HepG2 (cell line): ENCODE results near the gene SGPP2. TPM values are rescaled to one million over a fixed set of nuclear protein-coding genes. Genes with fewer than 3 reads are reported as not detected.

ENCODE experiments used
- ATAC-seq: fragments of 200-7000 bp; cut with Tn5 transposase; 3 replicates; pipeline ENCODE4 v1.9.1; 2020; ENCODE audit warnings: mild to moderate bottlenecking, moderate library complexity
- BruUV-seq: library from RNA; stranded (reverse); fragments of 400-500 nt; replicated peaks from 2 replicates; lab custom pipeline; 2021; lab: Mats Ljungman, UMichigan
- CTCF ChIA-PET: fragments of 300-600 bp; formaldehyde crosslinking; extraction: SDS; loops from one replicate; lab custom pipeline; 2021; ENCODE audit warnings: low total read pairs, inconsistent platforms, low intra/inter-chr PET ratio; lab: Yijun Ruan, JAX
- POLR2A ChIA-PET: fragments of 350-600 bp; sonication (Branson Sonifier 250); formaldehyde crosslinking; loops from one replicate; lab custom pipeline; 2020; ENCODE audit warnings: antibody characterized with exemption, inconsistent platforms; lab: Yijun Ruan, JAX
- DNase-seq: peaks from one replicate; pipeline ENCODE4 v3.0.0-alpha.2; 2015; ENCODE audit warnings: low spot score
- FAIRE-seq: peaks from 3 replicates; lab custom pipeline; 2011; peaks lifted over from hg19 to GRCh38; lab: Jason Lieb, UNC
- H2AFZ ChIP-seq: one replicate; pipeline ENCODE4 v1.6.1; 2011; ENCODE audit warnings: low read length, inconsistent platforms
- H3K27ac ChIP-seq: fragments of 300-600 bp; 3 replicates; pipeline ENCODE4 v1.8.0; 2011; ENCODE audit warnings: mixed run types, mild to moderate bottlenecking, mixed read lengths, low read length, inconsistent platforms; ENCODE audit not compliant: insufficient read depth; ENCODE audit errors: extremely low read length
- H3K27me3 ChIP-seq, 2 experiments: fragments of 200-600 bp in 1 of 2; 2 replicates in 1 of 2; 3 replicates in 1 of 2; pipeline versions ENCODE4 v1.6.0 to v1.8.0; 2011; ENCODE audit warnings: low read length in 2 of 2, mild to moderate bottlenecking in 2 of 2, moderate library complexity in 2 of 2, inconsistent platforms in 1 of 2; ENCODE audit not compliant: insufficient read depth in 2 of 2, control insufficient read depth in 1 of 2
- H3K36me3 ChIP-seq, 2 experiments: fragments of 200-600 bp in 1 of 2; replicated peaks in 1 of 2; 2 replicates in 1 of 2; 3 replicates in 1 of 2; pipeline versions ENCODE4 v1.5.1 to v1.8.0; 2011; ENCODE audit warnings: low read length in 2 of 2, inconsistent platforms in 1 of 2; ENCODE audit not compliant: insufficient read depth in 2 of 2, control insufficient read depth in 1 of 2
- H3K4me1 ChIP-seq: 2 replicates; pipeline ENCODE4 v1.5.1; 2012; ENCODE audit warnings: low read length, inconsistent platforms; ENCODE audit not compliant: insufficient read depth
- H3K4me2 ChIP-seq: 2 replicates; pipeline ENCODE4 v1.6.0; 2011; ENCODE audit warnings: low read depth, low read length, inconsistent platforms
- H3K4me3 ChIP-seq, 3 experiments: fragments of 200-600 bp in 1 of 3; sonication (generic), shearing (Covaris generic) in 1 of 3; replicated peaks in 1 of 3; 2 replicates each; pipeline ENCODE4 v1.5.1; 2011 to 2016; ENCODE audit warnings: low read length in 3 of 3, inconsistent platforms in 2 of 3, low read depth in 2 of 3, mild to moderate bottlenecking in 2 of 3, control low read depth in 1 of 3, mixed read lengths in 1 of 3; ENCODE audit not compliant: insufficient read depth in 1 of 3
- H3K79me2 ChIP-seq: one replicate; pipeline ENCODE4 v1.6.1; 2011; ENCODE audit warnings: low read length, inconsistent platforms; ENCODE audit not compliant: insufficient read depth
- H3K9ac ChIP-seq: 2 replicates; pipeline ENCODE4 v1.6.0; 2011; ENCODE audit warnings: mild to moderate bottlenecking, low read depth, low read length, inconsistent platforms; ENCODE audit not compliant: insufficient read depth
- H3K9me3 ChIP-seq: 2 replicates; pipeline ENCODE4 v1.5.1; 2012; ENCODE audit warnings: mild to moderate bottlenecking, low read length
- H4K20me1 ChIP-seq: 2 replicates; pipeline ENCODE4 v1.6.0; 2011; ENCODE audit warnings: inconsistent platforms, mild to moderate bottlenecking, low read length, moderate library complexity; ENCODE audit not compliant: insufficient read depth
- BHLHE40 ChIP-seq: IDR thresholded peaks from 2 replicates; pipeline ENCODE4 v1.6.1; 2011; ENCODE audit warnings: low read length, improper control_type of control experiment
- GABPB1 ChIP-seq: IDR thresholded peaks from 2 replicates; pipeline ENCODE4 v1.6.1; 2016; ENCODE audit warnings: mild to moderate bottlenecking, missing genetic modification reagents, moderate library complexity, missing compliant biosample characterization
- GATAD2A ChIP-seq: IDR thresholded peaks from 2 replicates; pipeline ENCODE4 v1.6.1; 2016
- RARG ChIP-seq: sonication (generic); formaldehyde crosslinking; IDR thresholded peaks from 2 replicates; pipeline ENCODE4 v1.4.0; 2020; ENCODE audit warnings: low read depth, mild to moderate bottlenecking, missing genetic modification reagents
- RBFOX2 ChIP-seq: fragments of 200-400 bp; formaldehyde crosslinking; IDR thresholded peaks from 2 replicates; pipeline ENCODE4 v1.6.1; 2017; ENCODE audit warnings: low read depth, mild to moderate bottlenecking, low read length
- SETDB1 ChIP-seq: sonication (generic); formaldehyde crosslinking; IDR thresholded peaks from 2 replicates; pipeline ENCODE4 v1.5.1; 2020; ENCODE audit warnings: missing genetic modification reagents, mild to moderate bottlenecking, borderline replicate concordance
- ZNF672 ChIP-seq: sonication (generic); formaldehyde crosslinking; IDR thresholded peaks from 2 replicates; pipeline ENCODE4 v1.8.1; 2022; ENCODE audit warnings: missing genetic modification reagents
- ZNF720 ChIP-seq: sonication (generic); formaldehyde crosslinking; IDR thresholded peaks from 2 replicates; pipeline ENCODE4 v1.4.0; 2020; ENCODE audit warnings: missing genetic modification reagents
- WGBS: methylation state at CpG from one replicate; pipeline ENCODE4 v1.1.6; 2017; ENCODE audit warnings: low lambda C conversion rate; 5-methylcytosine and 5-hydroxymethylcytosine counted together
- in situ Hi-C: cut with HindIII; loops from 2 replicates; pipeline ENCODE4 v1.10.0; 2017; ENCODE audit warnings: low pct_unique_long_range_greater_than_20kb; ENCODE audit not compliant: extremely low pct_ligation_motif_present
- intact Hi-C: fragments of 100-400 bp; cut with micrococcal nuclease; formaldehyde crosslinking; loops from one replicate; pipeline ENCODE4 v1.10.0; 2022; ENCODE audit not compliant: unreplicated experiment
- polyA plus RNA-seq, 8 experiments: library from polyadenylated mRNA; depleted of rRNA in 3 of 8; stranded (reverse) in 7 of 8; unstranded in 1 of 8; fragments of >200 nt; fragmentation: Illumina TruSeq in 4 of 8; extraction: Trizol in 4 of 8; gene quantifications; 2 replicates each; pipeline versions ENCODE4 v1.2.1 to v1.2.3, GENCODE V29; 2011 to 2016; ENCODE audit warnings: low read depth in 4 of 8, missing spikeins in 1 of 8, mixed read lengths in 1 of 8; ENCODE audit not compliant: insufficient read depth in 1 of 8
- total RNA-seq, 5 experiments: library from RNA; depleted of rRNA; stranded (reverse); fragments of >200 nt; fragmentation: Illumina TruSeq; extraction: Trizol; gene quantifications; 2 replicates each; pipeline ENCODE4 v1.2.3, GENCODE V29; 2016; ENCODE audit warnings: low read depth in 1 of 5
- TF ChIP-seq, protein P1 (sequence below): IDR thresholded peaks from 2 replicates; pipeline ENCODE4 v1.6.1; 2016; ENCODE audit warnings: missing biosample characterization, missing genetic modification reagents, low read depth
- TF ChIP-seq, protein P2 (sequence below): IDR thresholded peaks from 2 replicates; pipeline ENCODE4 v1.6.1; 2016; ENCODE audit warnings: mild to moderate bottlenecking
- TF ChIP-seq, protein P3 (sequence below): sonication (generic); formaldehyde crosslinking; IDR thresholded peaks from 2 replicates; pipeline ENCODE4 v1.4.0; 2020; ENCODE audit warnings: mild to moderate bottlenecking, missing genetic modification reagents
- TF ChIP-seq, protein P4 (sequence below), 2 experiments: fragments of 450-650 bp in 1 of 2; sonication (generic) in 1 of 2; formaldehyde crosslinking; IDR thresholded peaks; 2 replicates each; pipeline versions ENCODE4 v1.5.0 to v1.8.0; 2020 to 2022; ENCODE audit warnings: mild to moderate bottlenecking in 1 of 2, missing genetic modification reagents in 1 of 2

Gene SGPP2
- total and polyA plus RNA-seq, 2 of the 13 experiments (the other 11 are each of a cell fraction or from before 2014, with no cell fraction given), result not detected

DNA sequence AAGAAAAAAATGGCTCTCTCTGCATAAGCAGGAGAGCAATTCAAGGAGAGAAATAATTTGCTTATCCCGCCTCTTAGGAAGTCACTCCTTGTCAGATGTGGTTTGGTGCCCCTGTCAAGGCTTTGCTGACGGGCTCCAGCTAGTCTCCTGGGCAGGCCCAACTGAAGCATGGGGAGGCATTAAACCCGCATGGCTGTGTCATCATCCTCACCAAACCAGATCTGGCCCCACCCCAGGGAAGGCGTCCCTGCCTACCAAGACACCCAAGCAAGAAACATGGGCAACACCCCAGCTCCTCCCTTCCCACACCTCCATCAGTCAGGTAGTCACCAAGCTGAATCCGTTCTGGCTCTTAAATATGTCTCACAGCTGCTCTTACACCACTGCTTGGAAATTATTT lies 108.0 kb downstream of the SGPP2 start:
- Histone ChIP-seq H2AFZ (no peak overlapping the region), H3K27ac (no peak overlapping the region), H3K4me3 (no peak overlapping the region), H3K9me3 (no peaks in the 10 kb centered on the region), H3K9ac (no peak overlapping the region), H3K4me1 (no peaks in the 10 kb centered on the region), H3K27me3 (peaks cover 0 to 7% of the 10 kb centered on the region in 2 experiments; a peak in 2 of 5 replicates), H3K4me2 (no peak overlapping the region), H3K36me3 (no peaks in the 10 kb centered on the region), H4K20me1 (no peaks in the 10 kb centered on the region), H3K79me2 (no peaks in the 10 kb centered on the region)
- TF ChIP-seq ZNF720 (no peak), GATAD2A (no peak), GABPB1 (CRISPR knock-in tag) (no peak), ZNF672 (CRISPR knock-in tag) (no peak), SETDB1 (CRISPR knock-in tag) (no peak), RBFOX2 (no peak), RARG (no peak), BHLHE40 (no peak)
- TF ChIP-seq, protein P1, sequence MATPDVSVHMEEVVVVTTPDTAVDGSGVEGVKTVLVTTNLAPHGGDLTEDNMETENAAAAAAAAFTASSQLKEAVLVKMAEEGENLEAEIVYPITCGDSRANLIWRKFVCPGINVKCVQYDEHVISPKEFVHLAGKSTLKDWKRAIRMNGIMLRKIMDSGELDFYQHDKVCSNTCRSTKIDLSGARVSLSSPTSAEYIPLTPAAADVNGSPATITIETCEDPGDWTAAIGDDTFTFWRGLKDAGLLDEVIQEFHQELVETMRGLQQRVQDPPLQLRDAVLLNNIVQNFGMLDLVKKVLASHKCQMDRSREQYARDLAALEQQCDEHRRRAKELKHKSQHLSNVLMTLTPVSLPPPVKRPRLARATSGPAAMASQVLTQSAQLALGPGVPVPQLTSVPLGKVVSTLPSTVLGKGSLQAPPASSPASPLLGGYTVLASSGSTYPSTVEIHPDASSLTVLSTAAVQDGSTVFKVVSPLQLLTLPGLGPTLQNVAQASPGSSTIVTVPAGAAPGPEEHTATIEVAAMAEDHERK (CRISPR knock-in tag), result no peak
- TF ChIP-seq, protein P2, sequence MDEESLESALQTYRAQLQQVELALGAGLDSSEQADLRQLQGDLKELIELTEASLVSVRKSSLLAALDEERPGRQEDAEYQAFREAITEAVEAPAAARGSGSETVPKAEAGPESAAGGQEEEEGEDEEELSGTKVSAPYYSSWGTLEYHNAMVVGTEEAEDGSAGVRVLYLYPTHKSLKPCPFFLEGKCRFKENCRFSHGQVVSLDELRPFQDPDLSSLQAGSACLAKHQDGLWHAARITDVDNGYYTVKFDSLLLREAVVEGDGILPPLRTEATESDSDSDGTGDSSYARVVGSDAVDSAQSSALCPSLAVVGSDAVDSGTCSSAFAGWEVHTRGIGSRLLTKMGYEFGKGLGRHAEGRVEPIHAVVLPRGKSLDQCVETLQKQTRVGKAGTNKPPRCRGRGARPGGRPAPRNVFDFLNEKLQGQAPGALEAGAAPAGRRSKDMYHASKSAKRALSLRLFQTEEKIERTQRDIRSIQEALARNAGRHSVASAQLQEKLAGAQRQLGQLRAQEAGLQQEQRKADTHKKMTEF (CRISPR knock-in tag), result no peak
- TF ChIP-seq, protein P3, sequence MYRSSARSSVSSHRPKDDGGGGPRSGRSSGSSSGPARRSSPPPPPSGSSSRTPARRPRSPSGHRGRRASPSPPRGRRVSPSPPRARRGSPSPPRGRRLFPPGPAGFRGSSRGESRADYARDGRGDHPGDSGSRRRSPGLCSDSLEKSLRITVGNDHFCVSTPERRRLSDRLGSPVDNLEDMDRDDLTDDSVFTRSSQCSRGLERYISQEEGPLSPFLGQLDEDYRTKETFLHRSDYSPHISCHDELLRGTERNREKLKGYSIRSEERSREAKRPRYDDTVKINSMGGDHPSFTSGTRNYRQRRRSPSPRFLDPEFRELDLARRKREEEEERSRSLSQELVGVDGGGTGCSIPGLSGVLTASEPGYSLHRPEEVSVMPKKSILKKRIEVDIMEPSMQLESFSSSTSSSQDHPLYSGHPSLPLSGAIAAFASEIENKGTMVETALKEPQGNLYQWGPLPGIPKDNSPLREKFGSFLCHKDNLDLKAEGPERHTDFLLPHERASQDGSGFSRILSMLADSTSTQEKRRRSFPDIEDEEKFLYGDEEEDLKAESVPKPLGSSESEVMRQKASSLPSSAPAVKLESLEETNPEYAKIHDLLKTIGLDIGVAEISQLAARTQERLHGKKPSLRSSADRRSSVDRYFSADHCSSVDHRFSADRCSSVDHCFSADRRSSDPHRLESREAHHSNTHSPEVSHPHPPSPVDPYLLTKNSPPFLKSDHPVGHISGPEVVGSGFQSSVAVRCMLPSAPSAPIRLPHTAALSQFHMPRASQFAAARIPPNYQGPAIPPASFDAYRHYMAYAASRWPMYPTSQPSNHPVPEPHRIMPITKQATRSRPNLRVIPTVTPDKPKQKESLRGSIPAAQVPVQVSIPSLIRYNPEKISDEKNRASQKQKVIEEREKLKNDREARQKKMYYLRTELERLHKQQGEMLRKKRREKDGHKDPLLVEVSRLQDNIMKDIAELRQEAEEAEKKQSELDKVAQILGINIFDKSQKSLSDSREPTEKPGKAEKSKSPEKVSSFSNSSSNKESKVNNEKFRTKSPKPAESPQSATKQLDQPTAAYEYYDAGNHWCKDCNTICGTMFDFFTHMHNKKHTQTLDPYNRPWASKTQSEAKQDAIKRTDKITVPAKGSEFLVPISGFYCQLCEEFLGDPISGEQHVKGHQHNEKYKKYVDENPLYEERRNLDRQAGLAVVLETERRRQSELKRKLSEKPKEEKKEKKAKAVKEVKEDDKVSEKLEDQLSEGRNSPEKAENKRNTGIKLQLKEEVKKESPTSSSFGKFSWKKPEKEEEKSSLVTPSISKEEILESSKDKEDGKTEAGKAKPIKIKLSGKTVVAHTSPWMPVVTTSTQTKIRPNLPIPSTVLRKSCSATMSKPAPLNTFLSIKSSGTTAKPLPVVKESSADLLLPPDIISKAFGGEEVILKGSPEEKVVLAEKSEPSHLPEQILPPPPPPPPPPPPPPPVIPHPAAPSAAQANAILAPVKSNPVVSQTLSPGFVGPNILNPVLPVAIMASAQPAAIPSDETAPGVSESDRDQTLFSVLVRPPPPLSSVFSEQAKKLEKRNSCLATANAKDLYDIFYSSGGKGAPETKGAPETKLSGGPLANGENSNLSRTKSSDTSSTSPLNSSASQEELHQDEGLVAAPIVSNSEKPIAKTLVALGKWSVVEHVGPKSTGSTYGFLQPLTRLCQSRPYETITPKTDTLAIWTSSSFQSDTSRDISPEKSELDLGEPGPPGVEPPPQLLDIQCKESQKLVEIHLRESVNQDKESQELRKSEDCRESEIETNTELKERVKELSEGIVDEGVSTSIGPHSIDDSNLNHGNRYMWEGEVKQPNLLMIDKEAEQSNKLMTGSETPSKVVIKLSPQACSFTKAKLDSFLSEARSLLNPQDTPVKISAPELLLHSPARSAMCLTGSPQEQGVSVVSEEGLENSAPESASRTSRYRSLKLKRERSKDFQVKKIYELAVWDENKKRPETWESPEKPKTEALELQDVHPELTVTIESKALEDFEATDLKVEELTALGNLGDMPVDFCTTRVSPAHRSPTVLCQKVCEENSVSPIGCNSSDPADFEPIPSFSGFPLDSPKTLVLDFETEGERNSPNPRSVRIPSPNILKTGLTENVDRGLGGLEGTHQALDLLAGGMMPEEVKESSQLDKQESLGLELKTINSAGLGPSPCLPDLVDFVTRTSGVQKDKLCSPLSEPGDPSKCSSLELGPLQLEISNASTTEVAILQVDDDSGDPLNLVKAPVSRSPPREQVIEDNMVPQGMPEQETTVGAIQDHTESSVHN, result no peak
- TF ChIP-seq, protein P4, sequence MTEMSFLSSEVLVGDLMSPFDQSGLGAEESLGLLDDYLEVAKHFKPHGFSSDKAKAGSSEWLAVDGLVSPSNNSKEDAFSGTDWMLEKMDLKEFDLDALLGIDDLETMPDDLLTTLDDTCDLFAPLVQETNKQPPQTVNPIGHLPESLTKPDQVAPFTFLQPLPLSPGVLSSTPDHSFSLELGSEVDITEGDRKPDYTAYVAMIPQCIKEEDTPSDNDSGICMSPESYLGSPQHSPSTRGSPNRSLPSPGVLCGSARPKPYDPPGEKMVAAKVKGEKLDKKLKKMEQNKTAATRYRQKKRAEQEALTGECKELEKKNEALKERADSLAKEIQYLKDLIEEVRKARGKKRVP (CRISPR knock-in tag; IDR thresholded peaks at IDR 0.05), result no peak
- CTCF ChIA-PET, result no interaction called here
- FAIRE-seq, result no peak
- DNase-seq, result no peak
- in situ Hi-C loops (no loop called here), intact Hi-C loops (no loop called here)
- WGBS, result 41% methylated on average over 4 of the region's 5 CpGs
- no TSS peak for BruUV-seq
- ATAC-seq, result no peak
- POLR2A ChIA-PET, result no interaction called here
